NCI-H2227 treated with DMSO at 0.1 percent for 48 hours (cell line): Measurements from ENCODE around the gene KRT26.

Experiments
- DNase-seq: peaks from one replicate; lab custom pipeline; 2025; lab: John Stamatoyannopoulos, UW

KRT26 gene

DNA sequence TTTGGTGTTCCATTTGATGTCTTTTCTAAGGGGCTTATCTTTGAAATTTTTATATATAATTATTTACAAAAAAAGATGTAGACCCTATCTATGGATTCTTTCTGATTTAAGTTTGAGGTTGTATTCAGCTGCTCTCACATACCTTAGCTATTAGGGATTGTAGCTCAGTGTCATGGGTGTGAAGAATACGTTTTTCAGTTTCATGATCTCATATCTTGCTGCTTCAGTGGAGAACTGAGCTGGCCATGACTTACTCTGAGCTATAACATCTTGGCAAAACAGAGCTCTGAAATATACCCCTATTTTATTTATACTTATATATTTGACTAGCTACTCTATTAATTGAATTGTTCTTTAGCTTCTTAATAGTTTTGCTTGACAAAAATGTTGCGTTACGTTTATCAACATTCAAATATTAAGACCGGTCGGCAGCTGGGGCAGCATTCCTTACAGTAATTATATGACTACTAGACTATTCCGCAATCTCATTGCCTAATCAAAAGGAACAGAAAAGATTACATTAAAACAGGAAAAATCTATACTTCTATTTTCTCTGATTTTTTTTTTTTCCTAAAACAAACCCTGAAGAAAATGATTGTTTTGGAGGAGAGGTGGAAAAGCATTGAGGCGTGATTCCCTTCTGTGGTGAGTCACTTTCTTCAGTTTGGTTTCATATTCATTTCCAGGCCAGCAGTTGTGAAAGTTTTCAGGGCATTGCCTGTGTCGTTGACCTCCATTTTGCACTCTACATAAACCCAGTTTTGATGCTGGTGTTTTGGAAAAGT, 44.4 kb downstream of the KRT26 start:
- DNase-seq, result no peak

DNA sequence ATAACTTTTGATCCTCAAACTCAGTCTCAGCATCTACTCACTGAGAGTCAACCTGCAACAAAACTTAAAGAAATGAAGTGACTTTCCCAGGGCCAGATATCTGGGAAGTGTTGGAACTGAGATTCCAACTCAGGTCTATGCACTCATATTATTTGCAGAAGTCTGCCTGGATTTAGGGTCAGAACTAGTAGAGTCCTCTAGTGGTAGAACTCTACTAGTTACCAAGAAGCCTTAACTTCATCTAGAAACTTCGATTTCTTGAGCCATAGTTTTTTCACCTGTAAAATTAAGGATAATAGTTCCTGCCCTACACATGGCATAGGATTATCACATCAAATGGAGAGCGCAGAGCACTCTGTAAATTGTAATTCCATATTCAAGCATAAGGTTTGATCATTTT, 45.1 kb downstream of the KRT26 start:
- no peak for DNase-seq

DNA sequence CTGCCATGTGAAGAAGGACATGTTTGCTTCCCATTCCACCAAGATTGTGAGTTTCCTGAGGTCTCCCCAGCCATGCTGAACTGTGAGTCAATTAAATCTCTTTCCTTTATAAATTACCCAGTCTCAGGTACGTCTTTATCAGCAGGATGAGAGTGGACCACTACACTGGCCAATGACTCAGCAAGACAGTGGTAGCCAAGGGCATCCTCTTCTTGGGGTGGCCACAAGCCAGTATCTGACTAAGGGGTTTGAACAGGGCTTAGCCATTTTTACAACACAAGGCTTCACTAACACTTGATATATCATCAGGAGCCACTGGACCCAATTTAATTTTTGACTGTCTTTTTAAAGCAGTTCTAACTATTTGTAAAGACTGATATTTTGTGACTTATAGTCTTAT, 47.3 kb downstream of the KRT26 start:
- no peak for DNase-seq

GRCh38 chr17:40722241-40722640, 49.8 kb downstream of the KRT26 start:
- no peak for DNase-seq

DNA sequence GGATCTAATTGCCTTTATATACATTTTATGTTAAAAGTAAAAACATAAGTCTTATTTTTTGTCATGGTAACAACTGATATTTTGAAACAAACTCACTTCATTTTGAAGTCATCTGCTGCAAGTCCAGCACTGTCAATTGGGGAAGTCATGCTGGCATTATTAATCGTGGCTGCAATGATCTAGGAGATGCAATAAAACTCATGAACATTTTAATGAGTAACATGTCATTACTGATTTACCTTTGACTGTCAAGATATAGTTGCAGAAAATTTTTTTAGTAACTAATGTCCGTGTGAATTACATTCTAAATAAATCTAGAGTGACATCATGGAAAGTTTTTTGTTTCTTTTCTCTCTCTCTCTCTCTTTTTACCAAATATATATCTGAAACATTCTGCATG, 51.1 kb downstream of the KRT26 start:
- no peak for DNase-seq

- DNase-seq, result no peak
Measured at GRCh38 chr17:40718930-40719329, 53.1 kb downstream of the KRT26 start.

DNA sequence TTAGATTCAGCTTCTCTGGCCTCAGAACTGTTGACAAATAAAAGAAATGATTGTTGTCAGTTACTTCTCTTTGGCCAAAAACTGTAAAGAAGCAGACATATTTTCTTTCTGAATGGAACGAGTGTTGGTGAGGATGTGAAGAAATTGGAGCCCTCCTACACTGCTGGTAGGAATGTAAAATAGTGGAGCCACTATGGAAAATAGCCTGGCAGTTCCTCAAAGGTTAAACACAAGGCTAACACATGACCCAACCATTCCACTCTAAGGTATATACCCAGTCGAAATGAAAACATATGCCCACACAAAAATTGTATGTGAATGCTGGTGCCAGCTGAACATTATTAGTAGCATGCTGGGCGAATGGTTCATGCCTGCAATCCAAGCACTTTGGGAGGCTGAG, 54.2 kb downstream of the KRT26 start:
- no peak for DNase-seq
